ENCODE results near the gene GSC2.

Gene GSC2

GRCh38 chr22:19115628-19116027 lies 34.5 kb downstream of the GSC2 start:
- no peak for DNase-seq

- no peak for DNase-seq
Measured at GRCh38 chr22:19114984-19115552, 35.0 kb downstream of the GSC2 start.

DNA sequence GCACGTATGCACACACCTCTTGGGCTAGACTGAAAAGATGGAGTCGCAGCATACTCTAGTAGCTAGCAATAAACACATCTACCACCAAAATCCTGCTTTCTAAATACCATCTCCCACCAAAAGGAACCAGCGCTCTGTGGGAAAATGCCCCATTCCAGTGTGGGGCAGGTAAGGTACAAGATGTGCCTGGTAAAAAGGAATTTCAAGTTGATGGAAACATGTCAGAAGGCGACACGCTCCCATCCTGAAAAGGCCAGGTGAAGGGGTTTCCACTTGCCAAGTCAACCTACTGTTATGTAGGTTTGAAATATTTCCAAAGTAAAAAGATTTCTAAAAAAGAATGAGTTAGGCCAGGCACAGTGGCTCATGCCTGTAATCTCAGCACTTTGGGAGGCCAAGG lies 36.7 kb downstream of the GSC2 start:
- no peak for DNase-seq

DNA sequence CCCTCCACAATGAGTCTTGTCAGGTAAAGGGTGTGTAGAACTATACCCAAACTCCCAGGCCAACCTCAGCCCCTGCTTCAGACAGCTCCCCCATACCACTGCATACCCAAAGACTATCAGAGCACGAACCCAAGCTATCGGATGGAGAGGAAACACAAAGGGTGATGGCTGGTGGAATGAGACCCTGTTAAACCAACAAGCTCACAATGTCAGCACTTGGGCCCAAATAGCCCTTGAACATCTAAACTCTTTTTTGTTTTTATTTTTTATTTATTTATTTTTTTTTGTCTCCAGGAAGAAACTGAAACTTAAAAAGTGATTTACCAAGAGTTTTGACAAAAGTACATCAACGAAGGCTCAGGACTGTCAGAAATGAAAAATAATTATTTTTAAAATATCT lies 38.5 kb downstream of the GSC2 start:
- DNase-seq: no peak

GRCh38 chr22:19111140-19111539 lies 39.0 kb downstream of the GSC2 start:
- no peak for DNase-seq

GRCh38 chr22:19110646-19111045 lies 39.4 kb downstream of the GSC2 start:
- no peak for DNase-seq

DNA sequence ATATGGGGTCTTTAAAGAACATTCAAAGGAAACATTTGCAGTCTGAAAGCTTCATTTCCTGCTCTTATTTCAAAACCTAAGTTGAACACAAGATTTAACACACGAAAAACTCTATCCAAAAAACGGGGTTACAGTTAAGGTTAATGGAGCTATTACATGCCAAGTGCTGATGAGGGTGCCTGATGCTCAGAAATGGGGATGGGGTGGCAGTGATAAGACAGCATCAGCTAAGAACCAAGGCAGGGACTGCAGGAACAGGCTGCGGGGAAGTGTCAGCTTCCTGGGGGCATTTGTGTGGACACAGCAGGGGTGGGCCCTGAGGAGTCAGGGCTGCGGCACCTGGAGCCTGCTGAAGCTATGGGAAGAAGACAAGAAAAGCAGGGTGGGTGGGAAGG lies 40.0 kb downstream of the GSC2 start:
- no peak for DNase-seq

- no peak for DNase-seq
Measured at GRCh38 chr22:19109198-19110063, 40.7 kb downstream of the GSC2 start.

- no peak for DNase-seq
Measured at GRCh38 chr22:19108807-19109197, 41.3 kb downstream of the GSC2 start.

- DNase-seq: no peak
Measured at GRCh38 chr22:19107730-19108074, 42.4 kb downstream of the GSC2 start.

DNA sequence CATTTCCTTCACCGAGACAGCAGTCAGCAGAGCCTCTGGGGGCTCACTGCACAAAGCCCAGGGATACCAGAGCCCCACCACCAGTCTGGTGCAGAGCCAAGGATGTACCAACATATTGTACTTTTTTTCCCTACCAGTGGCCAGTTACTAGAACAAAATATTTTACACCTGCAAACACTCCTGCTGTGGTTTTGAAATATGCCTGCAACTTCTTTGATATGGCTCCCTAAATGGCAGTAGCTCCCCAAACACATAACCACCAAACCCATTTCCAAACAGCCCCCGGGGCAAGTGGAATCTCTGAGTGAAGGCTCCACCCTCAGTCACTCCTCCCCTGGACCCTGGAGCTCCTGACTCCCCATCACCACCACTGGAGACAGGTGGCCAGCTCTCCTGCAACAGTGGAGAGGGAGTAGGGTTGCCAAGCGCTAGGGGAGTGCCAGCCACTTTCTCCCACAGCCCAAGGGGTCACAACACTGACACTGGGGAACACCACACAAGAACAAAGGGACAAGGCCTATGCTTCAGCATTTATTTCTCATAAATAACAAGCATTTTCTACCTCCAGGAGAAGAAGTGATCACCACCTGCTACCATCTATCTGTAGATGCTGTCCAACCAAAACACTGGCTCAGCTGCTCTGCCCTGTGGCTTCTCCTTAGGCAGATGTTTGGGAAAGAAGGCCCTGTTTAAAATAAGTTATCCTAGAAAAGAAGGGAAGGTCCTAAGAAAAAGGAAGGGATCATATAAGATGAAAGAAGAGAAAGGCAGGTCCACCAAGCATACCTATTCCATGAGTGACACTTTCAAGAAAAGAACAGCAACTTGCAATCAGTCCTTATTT lies 43.0 kb downstream of the GSC2 start:
- no peak for DNase-seq

GRCh38 chr22:19105867-19106802 lies 44.0 kb downstream of the GSC2 start:
- DNase-seq: no peak

DNA sequence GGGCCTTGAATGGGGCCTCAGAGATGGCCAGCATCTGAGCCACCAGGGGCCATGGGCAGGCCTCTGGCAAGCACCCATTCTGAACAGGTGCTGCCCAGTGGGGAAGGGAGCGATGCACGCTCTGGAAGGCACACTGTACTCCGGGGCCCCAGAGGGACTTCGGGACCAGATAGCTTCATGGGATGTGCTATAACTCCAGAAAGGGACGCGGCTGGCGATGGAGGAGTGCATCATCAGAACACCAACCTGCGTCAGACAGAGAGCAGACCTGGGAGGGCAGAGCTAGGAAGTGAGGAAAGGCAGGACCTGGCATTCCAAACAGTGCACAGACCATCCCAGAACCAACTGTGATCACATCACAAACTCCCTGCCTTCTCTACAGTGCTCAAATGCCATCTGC lies 44.6 kb downstream of the GSC2 start:
- DNase-seq: no peak

DNA sequence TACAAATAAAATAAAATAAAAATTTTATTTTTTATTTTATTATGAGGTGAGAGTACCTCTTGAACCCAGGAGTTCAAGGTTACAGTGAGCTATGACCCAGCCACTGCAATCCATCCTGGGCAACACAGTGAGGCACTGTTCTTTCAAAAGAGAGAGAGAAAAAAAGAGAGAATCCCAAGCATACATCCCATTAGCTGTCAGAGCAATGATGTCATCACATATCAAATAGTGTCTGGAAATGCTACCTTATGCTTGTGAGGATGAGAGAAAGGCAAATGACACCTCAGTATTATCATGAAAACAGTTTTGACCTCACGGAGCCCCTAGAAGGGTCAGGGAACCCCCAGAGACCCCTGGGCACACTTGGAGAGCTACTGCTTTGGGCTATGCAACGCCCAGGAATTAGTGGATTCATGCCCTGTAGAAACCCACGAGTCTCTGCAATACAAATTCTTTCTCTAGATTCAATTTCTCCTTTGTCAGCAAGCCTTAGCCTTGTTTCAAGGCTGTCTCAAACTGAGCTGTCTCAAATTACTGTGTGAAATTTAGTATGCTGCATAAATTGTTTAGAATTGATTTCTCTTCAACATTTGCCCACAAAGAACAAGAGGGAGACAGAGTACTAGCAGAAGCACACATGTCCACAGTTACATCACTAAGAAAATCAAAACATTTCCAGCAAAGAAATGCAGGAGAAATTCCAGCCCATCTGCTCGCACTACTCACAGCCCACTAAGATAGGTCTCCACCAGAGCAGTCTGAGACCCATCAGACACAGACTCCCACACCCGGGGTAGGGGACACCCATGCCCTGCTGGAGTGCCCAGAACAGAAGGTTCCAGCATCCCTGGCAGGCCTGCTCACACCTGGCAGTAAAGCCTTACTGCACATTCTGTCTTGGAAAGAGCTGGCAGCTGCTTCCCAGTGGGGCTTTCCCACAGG lies 45.9 kb downstream of the GSC2 start:
- no peak for DNase-seq

DNA sequence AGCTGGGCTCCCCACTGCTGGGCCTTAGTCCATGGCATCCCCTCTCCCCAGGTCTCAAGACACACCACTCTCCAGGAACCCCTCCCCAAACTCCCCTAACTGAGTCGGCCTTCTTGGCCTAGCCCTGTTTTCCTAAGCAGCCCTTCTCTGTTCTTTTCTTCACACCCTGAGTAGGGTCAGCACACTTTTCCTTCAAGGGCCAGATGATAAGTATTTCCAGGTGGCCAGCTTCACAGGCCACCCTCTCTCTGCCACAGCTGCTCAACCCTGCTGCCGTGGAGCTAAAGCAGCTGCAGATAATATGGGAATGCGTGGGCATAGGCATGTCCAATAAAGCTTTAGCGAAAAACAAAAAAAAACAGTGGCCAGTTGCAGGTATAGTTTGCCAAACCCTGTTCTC lies 51.9 kb downstream of the GSC2 start:
- no peak for DNase-seq

GRCh38 chr22:19097518-19097917 lies 52.6 kb downstream of the GSC2 start:
- no peak for DNase-seq
